ENCODE measurements around the gene CNP.
"Not testable (repeated sequence)": the region's sequence is repeated elsewhere in the genome, so short reads cannot be mapped to it uniquely, and the experiment has no call there.

CNP gene

GRCh38 chr17:42001729-42002128 is 35.1 kb downstream of the CNP start:
- no peak for TF ChIP-seq CTCF (IDR thresholded peaks at IDR 0.05; ENCODE audit: extremely low read depth, insufficient read depth, missing control alignments)
- in situ Hi-C loops (cut with MboI; ENCODE audit: low pct_unique_long_range_greater_than_20kb, low sequenced_read_pairs, unreplicated experiment): no loop called here
- no peak for DNase-seq (ENCODE audit: low spot score)

- in situ Hi-C loops (cut with MboI; ENCODE audit: low pct_unique_long_range_greater_than_20kb, low sequenced_read_pairs, unreplicated experiment): no loop called here
- DNase-seq (ENCODE audit: low spot score): no peak
- TF ChIP-seq CTCF (IDR thresholded peaks at IDR 0.05; ENCODE audit: extremely low read depth, insufficient read depth, missing control alignments): no peak
Observed at GRCh38 chr17:42002175-42002791, 35.7 kb downstream of the CNP start.

- no peak for TF ChIP-seq CTCF (IDR thresholded peaks at IDR 0.05; ENCODE audit: extremely low read depth, insufficient read depth, missing control alignments)
- DNase-seq (ENCODE audit: low spot score): no peak
- in situ Hi-C loops (cut with MboI; ENCODE audit: low pct_unique_long_range_greater_than_20kb, low sequenced_read_pairs, unreplicated experiment): no loop called here
Observed at GRCh38 chr17:42002792-42003301, 36.3 kb downstream of the CNP start.

GRCh38 chr17:42005166-42005565 is 38.6 kb downstream of the CNP start:
- no peak for TF ChIP-seq CTCF (IDR thresholded peaks at IDR 0.05; ENCODE audit: extremely low read depth, insufficient read depth, missing control alignments)
- in situ Hi-C loops (cut with MboI; ENCODE audit: low pct_unique_long_range_greater_than_20kb, low sequenced_read_pairs, unreplicated experiment): no loop called here
- DNase-seq (ENCODE audit: low spot score): no peak

- no peak for DNase-seq (ENCODE audit: low spot score)
- TF ChIP-seq CTCF (IDR thresholded peaks at IDR 0.05; ENCODE audit: extremely low read depth, insufficient read depth, missing control alignments): no peak
- in situ Hi-C loops (cut with MboI; ENCODE audit: low pct_unique_long_range_greater_than_20kb, low sequenced_read_pairs, unreplicated experiment): no loop called here
Observed at GRCh38 chr17:42009170-42009569, 42.6 kb downstream of the CNP start.

GRCh38 chr17:42010266-42010680 is 43.7 kb downstream of the CNP start:
- in situ Hi-C loops (cut with MboI; ENCODE audit: low pct_unique_long_range_greater_than_20kb, low sequenced_read_pairs, unreplicated experiment); DNase-seq (ENCODE audit: low spot score): not testable (repeated sequence)

- no peak for TF ChIP-seq CTCF (IDR thresholded peaks at IDR 0.05; ENCODE audit: extremely low read depth, insufficient read depth, missing control alignments)
- peak; percentile 36 for DNase-seq (ENCODE audit: low spot score)
- in situ Hi-C loops (cut with MboI; ENCODE audit: low pct_unique_long_range_greater_than_20kb, low sequenced_read_pairs, unreplicated experiment): no loop called here
Observed at GRCh38 chr17:42010898-42011516, 44.4 kb downstream of the CNP start.

- in situ Hi-C loops (cut with MboI; ENCODE audit: low pct_unique_long_range_greater_than_20kb, low sequenced_read_pairs, unreplicated experiment); DNase-seq (ENCODE audit: low spot score): not testable (repeated sequence)
Observed at GRCh38 chr17:42012363-42012762, 45.8 kb downstream of the CNP start.

GRCh38 chr17:42013740-42014139 is 47.1 kb downstream of the CNP start:
- in situ Hi-C loops (cut with MboI; ENCODE audit: low pct_unique_long_range_greater_than_20kb, low sequenced_read_pairs, unreplicated experiment); DNase-seq (ENCODE audit: low spot score): not testable (repeated sequence)
